Urinary bladder (tissue), 4 donors: Measurements from ENCODE around the gene FMN1. TPM values are rescaled to one million over a fixed set of nuclear protein-coding genes. Genes with fewer than 3 reads are reported as not detected.

Experiments used
- DNase-seq: peaks from one replicate; pipeline ENCODE4 v3.0.0-alpha.2; 2015; ENCODE audit errors: extremely low spot score
- H3K27ac ChIP-seq: one replicate; pipeline ENCODE4 v1.5.1; 2013; ENCODE audit warnings: low read depth, mild to moderate bottlenecking, moderate library complexity
- H3K36me3 ChIP-seq: one replicate; pipeline ENCODE4 v1.6.1; 2013; ENCODE audit warnings: mild to moderate bottlenecking, moderate library complexity; ENCODE audit not compliant: insufficient read depth
- H3K4me1 ChIP-seq: one replicate; pipeline ENCODE4 v1.6.1; 2013; ENCODE audit warnings: mild to moderate bottlenecking, moderate library complexity; ENCODE audit not compliant: insufficient read depth
- H3K4me3 ChIP-seq: one replicate; pipeline ENCODE4 v1.5.1; 2013; ENCODE audit warnings: low read depth, low read length
- WGBS: extraction: QIAGEN DNeasy Blood & Tissue Kit; methylation state at CpG from one replicate; pipeline ENCODE4 v1.1.7; 2013; 5-methylcytosine and 5-hydroxymethylcytosine counted together
- polyA plus RNA-seq: library from polyadenylated mRNA; stranded (reverse); fragments of 200-250 nt; gene quantifications from one replicate; pipeline ENCODE4 v1.2.3, GENCODE V29; 2013
- total RNA-seq: library from RNA; depleted of rRNA; stranded (reverse); fragments of >200 nt; gene quantifications from one replicate; pipeline ENCODE4 v1.2.3, GENCODE V29; 2014
- donor health status: healthy with polysubstance abuse.
- donor health status: healthy.

Gene FMN1
- total and polyA plus RNA-seq, 2 donors: 0.95 to 6.2 TPM

DNA sequence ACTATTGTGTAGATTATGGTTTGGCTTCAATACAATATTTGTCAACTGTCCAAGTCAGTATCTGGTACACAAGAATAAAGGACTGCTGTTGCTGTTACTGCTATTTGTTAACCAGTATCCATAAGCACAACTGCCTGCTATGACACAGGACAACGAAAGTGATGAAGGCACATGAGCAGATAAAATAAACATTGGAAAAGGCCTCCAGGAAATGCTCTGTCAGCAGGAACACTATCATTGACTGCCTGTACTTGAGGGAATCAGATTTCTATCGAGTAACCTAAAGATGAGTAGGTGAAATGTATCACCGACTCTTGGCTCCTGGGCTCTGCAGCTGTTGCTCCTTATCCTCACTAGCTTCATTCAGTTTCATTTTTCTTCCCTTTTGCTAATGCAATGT is 56.5 kb downstream of the FMN1 start:
- 37% methylated on average over 3 of the region's 3 CpGs for WGBS
- Histone ChIP-seq H3K4me3 (no peak overlapping the region), H3K36me3 (no peaks in the 10 kb centered on the region), H3K27ac (no peak overlapping the region), H3K4me1 (no peaks in the 10 kb centered on the region)
- DNase-seq: no peak

- H3K4me3 ChIP-seq: no peak overlapping the region
- H3K4me1 ChIP-seq: no peaks in the 10 kb centered on the region
- H3K36me3 ChIP-seq: no peaks in the 10 kb centered on the region
- DNase-seq: no peak
- no peak overlapping the region for H3K27ac ChIP-seq
Measured at GRCh38 chr15:33137101-33137500, 57.4 kb downstream of the FMN1 start.

- H3K36me3 ChIP-seq: no peaks in the 10 kb centered on the region
- no peak overlapping the region for H3K4me3 ChIP-seq
- no peaks in the 10 kb centered on the region for H3K4me1 ChIP-seq
- DNase-seq: no peak
- no peak overlapping the region for H3K27ac ChIP-seq
- WGBS: 41% methylated on average over 4 of the region's 4 CpGs
Measured at GRCh38 chr15:33136353-33136752, 58.2 kb downstream of the FMN1 start.

DNA sequence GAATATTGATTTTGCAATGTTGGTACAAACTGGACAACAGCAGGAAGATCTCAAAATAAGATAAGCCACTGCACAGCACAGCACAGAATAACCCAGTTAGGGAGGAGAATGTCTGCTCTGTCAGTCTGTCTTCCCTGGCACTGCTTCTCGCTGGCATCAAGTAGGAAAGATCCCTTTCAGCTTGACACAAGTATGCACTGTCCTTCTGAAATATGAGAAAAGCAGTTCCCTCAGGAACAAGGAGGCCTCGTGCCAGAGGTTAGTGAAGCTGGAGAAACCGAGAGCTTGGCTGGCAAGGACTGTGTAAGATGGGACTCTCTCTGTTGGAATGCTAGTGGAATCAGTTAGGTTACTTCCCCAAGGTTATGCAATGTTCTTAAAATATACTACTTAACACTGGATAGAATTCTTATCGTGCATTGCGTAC is 59.1 kb downstream of the FMN1 start:
- H3K4me1 ChIP-seq: no peaks in the 10 kb centered on the region
- WGBS: 60% methylated on average over 5 of the region's 5 CpGs
- no peaks in the 10 kb centered on the region for H3K36me3 ChIP-seq
- H3K4me3 ChIP-seq: no peak overlapping the region
- no peak for DNase-seq
- H3K27ac ChIP-seq: no peak overlapping the region

- WGBS: 73% methylated on average over 3 of the region's 3 CpGs
- DNase-seq: peak; percentile 28
Measured at GRCh38 chr15:33132722-33133345, 61.7 kb downstream of the FMN1 start.

DNA sequence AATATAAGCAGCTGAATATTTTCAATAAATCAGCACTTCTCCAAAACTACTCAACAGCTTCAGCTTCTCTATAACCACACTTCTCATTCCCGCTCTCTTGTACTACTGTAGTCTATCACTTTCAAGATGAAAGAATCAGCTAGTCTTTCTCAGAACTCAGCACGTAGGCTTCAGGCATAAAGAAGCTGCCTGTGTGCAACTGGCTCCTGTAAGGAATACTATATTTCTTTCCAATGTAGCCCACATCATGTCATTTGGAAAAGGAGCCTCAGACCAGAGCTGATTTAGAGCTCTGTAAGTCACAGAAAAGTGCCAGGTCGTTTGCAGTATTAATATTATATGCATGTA is 62.3 kb downstream of the FMN1 start:
- DNase-seq: no peak
- Histone ChIP-seq H3K4me1 (no peaks in the 10 kb centered on the region), H3K27ac (no peak overlapping the region), H3K4me3 (no peak overlapping the region), H3K36me3 (no peaks in the 10 kb centered on the region)
- WGBS: 55% methylated on average over 3 of the region's 3 CpGs

More at GRCh38 chr15:33132722-33133345, 61.7 kb downstream of the FMN1 start:
- H3K4me1 ChIP-seq: no peaks in the 10 kb centered on the region
- H3K36me3 ChIP-seq: no peaks in the 10 kb centered on the region
- no peak overlapping the region for H3K27ac ChIP-seq
- H3K4me3 ChIP-seq: no peak overlapping the region

DNA sequence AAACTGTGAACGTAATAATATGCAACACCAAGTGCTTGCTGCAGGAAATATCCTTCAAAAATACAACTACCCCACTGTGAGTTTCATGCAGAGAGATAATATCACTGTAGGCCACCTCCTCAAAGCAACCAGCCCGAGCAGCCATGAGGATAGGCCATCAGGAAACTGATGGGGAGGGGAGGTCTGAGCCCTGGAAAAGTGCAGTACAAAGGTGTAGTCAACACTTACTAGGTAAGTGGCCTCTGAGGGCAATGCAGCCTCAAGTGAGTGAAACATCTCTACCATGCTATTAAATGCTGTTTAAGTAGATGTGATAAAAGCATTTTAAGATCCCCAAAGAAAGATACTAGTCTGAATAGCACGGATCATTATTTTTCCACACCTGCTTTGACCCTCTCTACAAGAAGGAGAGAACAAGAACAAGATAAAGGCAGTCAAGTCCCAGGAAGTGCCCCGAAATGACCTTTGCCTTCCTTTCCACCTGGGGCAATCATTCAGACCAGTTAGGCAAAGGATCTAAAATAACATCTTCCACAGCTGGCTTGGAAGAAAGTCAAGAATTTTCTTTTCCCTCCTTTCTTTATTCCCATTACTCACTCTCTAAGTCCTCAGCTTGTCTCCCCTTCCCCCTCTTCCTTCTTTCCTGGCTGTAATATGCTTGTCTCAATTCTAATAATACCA is 62.8 kb downstream of the FMN1 start:
- 64% methylated on average over 4 of the region's 4 CpGs for WGBS
- Histone ChIP-seq H3K36me3 (no peaks in the 10 kb centered on the region), H3K4me3 (no peak overlapping the region), H3K27ac (no peak overlapping the region), H3K4me1 (no peaks in the 10 kb centered on the region)
- no peak for DNase-seq

- H3K27ac ChIP-seq: no peak overlapping the region
- no peak overlapping the region for H3K4me3 ChIP-seq
- WGBS: 12% methylated on average over 13 of the region's 13 CpGs
Measured at GRCh38 chr15:33126559-33127290, 67.8 kb downstream of the FMN1 start.

GRCh38 chr15:33125894-33126537 is 68.5 kb downstream of the FMN1 start:
- Histone ChIP-seq H3K4me1 (no peaks in the 10 kb centered on the region), H3K36me3 (no peaks in the 10 kb centered on the region), H3K4me3 (no peak overlapping the region), H3K27ac (no peak overlapping the region)
- WGBS: 62% methylated on average over 7 of the region's 7 CpGs
- DNase-seq: no peak

More at GRCh38 chr15:33126559-33127290, 67.8 kb downstream of the FMN1 start:
- no peaks in the 10 kb centered on the region for H3K36me3 ChIP-seq
- peak; percentile 87 for DNase-seq
- no peaks in the 10 kb centered on the region for H3K4me1 ChIP-seq

- Histone ChIP-seq H3K27ac (no peak overlapping the region), H3K36me3 (no peaks in the 10 kb centered on the region), H3K4me1 (no peaks in the 10 kb centered on the region), H3K4me3 (no peak overlapping the region)
- WGBS: 51% methylated on average over 4 of the region's 4 CpGs
- no peak for DNase-seq
Measured at GRCh38 chr15:33124811-33125210, 69.7 kb downstream of the FMN1 start.

GRCh38 chr15:33124279-33124678 is 70.2 kb downstream of the FMN1 start:
- H3K4me1 ChIP-seq: no peaks in the 10 kb centered on the region
- H3K27ac ChIP-seq: no peak overlapping the region
- WGBS: 56% methylated on average over 4 of the region's 4 CpGs
- DNase-seq: no peak
- no peak overlapping the region for H3K4me3 ChIP-seq
- H3K36me3 ChIP-seq: no peaks in the 10 kb centered on the region

DNA sequence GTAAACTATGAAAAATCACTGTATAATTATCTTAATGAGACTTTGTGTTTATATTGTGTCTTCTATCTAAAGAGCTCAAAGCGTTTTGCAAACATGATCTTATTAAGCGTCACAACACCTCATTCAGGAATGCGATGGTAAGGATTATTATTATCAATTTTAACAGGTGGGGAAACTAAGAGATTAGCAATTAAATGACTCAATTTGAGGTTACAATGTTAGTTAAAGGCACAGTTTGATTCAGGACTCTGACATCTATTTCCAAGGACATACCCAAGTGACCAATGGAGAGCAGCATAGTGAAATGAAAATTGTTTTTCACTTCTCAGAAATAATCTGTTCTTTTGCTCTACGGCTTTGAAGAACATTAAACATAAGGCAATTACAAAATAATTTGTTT is 74.6 kb downstream of the FMN1 start:
- WGBS: 49% methylated on average over 4 of the region's 4 CpGs
- Histone ChIP-seq H3K4me3 (no peak overlapping the region), H3K36me3 (no peaks in the 10 kb centered on the region), H3K4me1 (no peaks in the 10 kb centered on the region), H3K27ac (no peak overlapping the region)
- DNase-seq: no peak

DNA sequence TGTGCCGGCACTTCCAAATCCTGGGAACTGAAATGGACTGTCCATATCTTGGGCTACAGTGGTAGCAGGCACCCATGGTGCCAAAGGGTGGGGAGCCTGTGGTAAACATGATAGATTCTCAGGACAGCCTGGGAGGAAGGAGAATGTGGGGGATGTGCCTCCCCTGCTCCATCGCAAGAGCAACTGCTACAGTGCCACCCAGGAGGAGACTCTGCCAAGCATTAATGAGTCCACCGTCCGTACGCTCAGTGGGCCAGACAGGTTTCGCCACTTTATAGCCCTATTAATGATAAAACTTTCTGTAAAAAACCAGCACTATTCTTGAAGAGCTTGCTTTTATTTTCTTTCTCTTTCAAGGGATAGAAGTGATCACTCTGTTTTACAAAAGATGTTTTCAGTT is 75.2 kb downstream of the FMN1 start:
- no peak for DNase-seq
- no peak overlapping the region for H3K27ac ChIP-seq
- no peaks in the 10 kb centered on the region for H3K4me1 ChIP-seq
- H3K4me3 ChIP-seq: no peak overlapping the region
- H3K36me3 ChIP-seq: no peaks in the 10 kb centered on the region
- WGBS: 43% methylated on average over 6 of the region's 6 CpGs

- 69% methylated on average over 8 of the region's 8 CpGs for WGBS
- H3K36me3 ChIP-seq: no peaks in the 10 kb centered on the region
- H3K27ac ChIP-seq: no peak overlapping the region
- H3K4me1 ChIP-seq: no peaks in the 10 kb centered on the region
- DNase-seq: no peak
- no peak overlapping the region for H3K4me3 ChIP-seq
Measured at GRCh38 chr15:33116198-33116597, 78.3 kb downstream of the FMN1 start.
